ENCODE results near the gene PIK3R1.

Gene PIK3R1

DNA sequence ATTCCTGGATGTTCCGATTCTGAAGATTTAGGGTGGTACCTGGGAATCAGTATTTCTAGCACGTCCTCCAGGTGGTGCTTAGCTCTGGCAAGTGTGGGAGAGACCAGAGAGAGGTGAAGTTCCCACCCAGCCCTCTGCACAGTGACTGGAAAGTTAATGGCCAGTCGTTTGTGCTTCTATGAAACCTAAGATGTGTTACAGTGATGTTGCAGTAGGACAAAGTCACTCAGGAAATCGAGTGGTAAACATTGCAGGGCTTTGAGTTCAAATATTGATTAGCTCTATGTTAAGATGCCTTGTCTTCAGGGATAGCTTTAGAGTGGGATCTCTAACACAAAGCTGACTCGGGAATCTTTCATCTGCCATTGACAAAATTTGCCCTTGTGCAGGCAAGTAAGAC is 55.6 kb downstream of the PIK3R1 start:
- Histone ChIP-seq H3K36me3 (ENCODE audit: control insufficient read depth, low read length) (peaks cover 16% of the 10 kb centered on the region), H3K9me2 (replicated peaks; ENCODE audit: control insufficient read depth, low read length) (no peaks in the 10 kb centered on the region), H3K27ac (ENCODE audit: low read depth, low read length) (no peak overlapping the region), H3K79me2 (ENCODE audit: control insufficient read depth, low read length) (peaks cover 29% of the 10 kb centered on the region), H3K9me3 (ENCODE audit: control insufficient read depth, insufficient read depth, low read length) (no peaks in the 10 kb centered on the region), H3K4me2 (ENCODE audit: low read length) (no peak overlapping the region), H4K20me1 (ENCODE audit: control insufficient read depth, insufficient read depth, low read depth, low read length) (peaks cover 11% of the 10 kb centered on the region; the same call in 1 of the 2 replicates), H3F3A (ENCODE audit: control insufficient read depth, insufficient read depth) (no peaks in the 10 kb centered on the region), H3K4me1 (ENCODE audit: control insufficient read depth, low read length) (no peaks in the 10 kb centered on the region), H3K27me3 (ENCODE audit: control insufficient read depth, low read length) (no peaks in the 10 kb centered on the region), H3K4me3 (ENCODE audit: low read length) (no peak overlapping the region)
- TF ChIP-seq EZH2phosphoT487 (IDR thresholded peaks at IDR 0.05; ENCODE audit: borderline replicate concordance, low read length) = no peak
- TF ChIP-seq, protein P1, sequence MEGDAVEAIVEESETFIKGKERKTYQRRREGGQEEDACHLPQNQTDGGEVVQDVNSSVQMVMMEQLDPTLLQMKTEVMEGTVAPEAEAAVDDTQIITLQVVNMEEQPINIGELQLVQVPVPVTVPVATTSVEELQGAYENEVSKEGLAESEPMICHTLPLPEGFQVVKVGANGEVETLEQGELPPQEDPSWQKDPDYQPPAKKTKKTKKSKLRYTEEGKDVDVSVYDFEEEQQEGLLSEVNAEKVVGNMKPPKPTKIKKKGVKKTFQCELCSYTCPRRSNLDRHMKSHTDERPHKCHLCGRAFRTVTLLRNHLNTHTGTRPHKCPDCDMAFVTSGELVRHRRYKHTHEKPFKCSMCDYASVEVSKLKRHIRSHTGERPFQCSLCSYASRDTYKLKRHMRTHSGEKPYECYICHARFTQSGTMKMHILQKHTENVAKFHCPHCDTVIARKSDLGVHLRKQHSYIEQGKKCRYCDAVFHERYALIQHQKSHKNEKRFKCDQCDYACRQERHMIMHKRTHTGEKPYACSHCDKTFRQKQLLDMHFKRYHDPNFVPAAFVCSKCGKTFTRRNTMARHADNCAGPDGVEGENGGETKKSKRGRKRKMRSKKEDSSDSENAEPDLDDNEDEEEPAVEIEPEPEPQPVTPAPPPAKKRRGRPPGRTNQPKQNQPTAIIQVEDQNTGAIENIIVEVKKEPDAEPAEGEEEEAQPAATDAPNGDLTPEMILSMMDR (IDR thresholded peaks at IDR 0.05; ENCODE audit: low read depth, low read length, poor library complexity, severe bottlenecking) = no peak

DNA sequence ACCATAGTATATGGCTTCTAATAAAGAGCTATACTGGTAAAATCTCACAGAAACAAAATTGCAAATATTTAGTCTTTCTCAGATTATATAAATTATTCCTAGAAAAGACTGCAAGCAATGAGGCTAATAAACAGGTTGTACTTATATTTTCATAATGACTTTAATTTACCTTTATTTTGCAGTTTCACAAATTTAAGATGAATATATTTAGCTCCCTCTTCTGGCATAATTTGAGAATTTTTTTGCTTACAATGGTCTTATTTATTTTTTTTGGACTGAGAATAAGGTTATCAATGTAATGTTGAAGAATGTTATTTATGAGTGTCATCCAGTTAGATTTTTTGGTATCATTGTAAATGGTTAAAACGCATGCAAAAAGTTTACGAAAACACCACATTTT is 56.7 kb downstream of the PIK3R1 start:
- no peaks in the 10 kb centered on the region for H3K9me2 ChIP-seq (replicated peaks; ENCODE audit: control insufficient read depth, low read length)
- H3K4me2 ChIP-seq (ENCODE audit: low read length) = no peak overlapping the region
- H3K9me3 ChIP-seq (ENCODE audit: control insufficient read depth, insufficient read depth, low read length) = no peaks in the 10 kb centered on the region
- no peak overlapping the region for H3K27ac ChIP-seq (ENCODE audit: low read depth, low read length)
- no peaks in the 10 kb centered on the region for H3K4me1 ChIP-seq (ENCODE audit: control insufficient read depth, low read length)
- H3K4me3 ChIP-seq (ENCODE audit: low read length) = no peak overlapping the region
- H3F3A ChIP-seq (ENCODE audit: control insufficient read depth, insufficient read depth) = no peaks in the 10 kb centered on the region
- peaks cover 26% of the 10 kb centered on the region for H3K79me2 ChIP-seq (ENCODE audit: control insufficient read depth, low read length)
- peaks cover 11% of the 10 kb centered on the region; the same call in 1 of the 2 replicates for H4K20me1 ChIP-seq (ENCODE audit: control insufficient read depth, insufficient read depth, low read depth, low read length)
- TF ChIP-seq, protein P1 (IDR thresholded peaks at IDR 0.05; ENCODE audit: low read depth, low read length, poor library complexity, severe bottlenecking) = peak; percentile 39
- TF ChIP-seq EZH2phosphoT487 (IDR thresholded peaks at IDR 0.05; ENCODE audit: borderline replicate concordance, low read length) = no peak
- no peaks in the 10 kb centered on the region for H3K27me3 ChIP-seq (ENCODE audit: control insufficient read depth, low read length)
- H3K36me3 ChIP-seq (ENCODE audit: control insufficient read depth, low read length) = peaks cover 27% of the 10 kb centered on the region

DNA sequence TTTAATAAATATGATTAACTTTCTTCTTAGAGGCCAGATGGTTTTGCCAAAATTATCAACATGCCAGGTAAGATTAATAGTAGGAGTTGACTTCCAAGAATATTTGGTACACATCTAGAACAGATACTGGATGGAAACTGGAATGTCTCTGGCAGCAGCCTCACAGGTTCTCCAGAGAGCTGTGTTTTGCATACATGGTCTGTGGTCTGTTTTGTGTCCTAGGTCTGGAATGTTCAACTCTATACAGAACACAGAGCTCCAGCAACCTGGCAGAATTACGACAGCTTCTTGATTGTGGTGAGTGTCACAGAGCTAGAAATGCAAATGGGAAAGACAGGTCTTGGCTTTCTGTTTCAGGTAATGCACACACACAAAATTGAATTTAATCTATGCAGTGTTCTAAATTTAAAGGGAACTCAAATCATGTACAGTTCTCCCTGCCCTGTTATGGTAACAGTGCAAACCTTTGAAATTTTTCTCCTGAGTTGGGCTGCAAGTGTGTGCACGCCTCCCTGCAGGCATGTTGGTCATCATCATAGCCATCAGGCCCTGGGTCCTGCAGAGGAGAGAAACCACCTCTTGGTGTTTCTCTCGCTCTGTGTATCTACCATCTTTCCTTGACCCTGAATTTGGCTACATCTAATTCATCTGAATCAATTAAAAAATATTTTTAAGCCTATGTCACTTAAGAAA is 58.3 kb downstream of the PIK3R1 start:
- Histone ChIP-seq H3F3A (ENCODE audit: control insufficient read depth, insufficient read depth) (no peaks in the 10 kb centered on the region), H3K4me1 (ENCODE audit: control insufficient read depth, low read length) (no peaks in the 10 kb centered on the region), H3K27me3 (ENCODE audit: control insufficient read depth, low read length) (no peaks in the 10 kb centered on the region), H3K4me2 (ENCODE audit: low read length) (no peak overlapping the region), H3K36me3 (ENCODE audit: control insufficient read depth, low read length) (peaks cover 33% of the 10 kb centered on the region), H3K4me3 (ENCODE audit: low read length) (no peak overlapping the region), H3K9me3 (ENCODE audit: control insufficient read depth, insufficient read depth, low read length) (no peaks in the 10 kb centered on the region), H3K9me2 (replicated peaks; ENCODE audit: control insufficient read depth, low read length) (no peaks in the 10 kb centered on the region), H4K20me1 (ENCODE audit: control insufficient read depth, insufficient read depth, low read depth, low read length) (peaks cover 8% of the 10 kb centered on the region; the same call in 1 of the 2 replicates), H3K27ac (ENCODE audit: low read depth, low read length) (no peak overlapping the region), H3K79me2 (ENCODE audit: control insufficient read depth, low read length) (peaks cover 18% of the 10 kb centered on the region)
- no peak for TF ChIP-seq EZH2phosphoT487 (IDR thresholded peaks at IDR 0.05; ENCODE audit: borderline replicate concordance, low read length)
- TF ChIP-seq, protein P1 (IDR thresholded peaks at IDR 0.05; ENCODE audit: low read depth, low read length, poor library complexity, severe bottlenecking) = no peak
